ENCODE measurements around the gene UBE2J2. TPM values are rescaled to one million over a fixed set of nuclear protein-coding genes. Genes with fewer than 3 reads are reported as not detected.

The UBE2J2 gene
- total RNA-seq, 1 donor from 2014 or later = 71.9 TPM

- Mint-ChIP-seq H3K4me3 (ENCODE audit: unreplicated experiment) (no peak overlapping the region), H3K4me1 (ENCODE audit: unreplicated experiment) (no peaks in the 10 kb centered on the region), H3K27ac (ENCODE audit: unreplicated experiment) (no peak overlapping the region), H3K27me3 (ENCODE audit: unreplicated experiment) (peaks cover 2% of the 10 kb centered on the region), H3K36me3 (ENCODE audit: low read depth, unreplicated experiment) (no peaks in the 10 kb centered on the region), H3K9me3 (ENCODE audit: unreplicated experiment) (no peaks in the 10 kb centered on the region)
- peak; percentile 16 for DNase-seq (ENCODE audit: low spot score)
- TF ChIP-seq CTCF (IDR thresholded peaks at IDR 0.05; ENCODE audit: unreplicated experiment) = no peak
Measured at GRCh38 chr1:1205769-1206375, 67.8 kb downstream of the UBE2J2 start.

- H3K27me3 Mint-ChIP-seq (ENCODE audit: unreplicated experiment) = peaks cover 2% of the 10 kb centered on the region
- no peaks in the 10 kb centered on the region for H3K9me3 Mint-ChIP-seq (ENCODE audit: unreplicated experiment)
- H3K36me3 Mint-ChIP-seq (ENCODE audit: low read depth, unreplicated experiment) = no peaks in the 10 kb centered on the region
- H3K27ac Mint-ChIP-seq (ENCODE audit: unreplicated experiment) = no peak overlapping the region
- H3K4me3 Mint-ChIP-seq (ENCODE audit: unreplicated experiment) = no peak overlapping the region
- no peaks in the 10 kb centered on the region for H3K4me1 Mint-ChIP-seq (ENCODE audit: unreplicated experiment)
- TF ChIP-seq CTCF (IDR thresholded peaks at IDR 0.05; ENCODE audit: unreplicated experiment) = no peak
- DNase-seq (ENCODE audit: low spot score) = peak; percentile 7
Measured at GRCh38 chr1:1204998-1205768, 68.5 kb downstream of the UBE2J2 start.

GRCh38 chr1:1204425-1204920 is 69.2 kb downstream of the UBE2J2 start:
- no peak overlapping the region for H3K27ac Mint-ChIP-seq (ENCODE audit: unreplicated experiment)
- DNase-seq (ENCODE audit: low spot score) = peak; percentile 2
- H3K4me1 Mint-ChIP-seq (ENCODE audit: unreplicated experiment) = no peaks in the 10 kb centered on the region
- H3K27me3 Mint-ChIP-seq (ENCODE audit: unreplicated experiment) = no peaks in the 10 kb centered on the region
- TF ChIP-seq CTCF (IDR thresholded peaks at IDR 0.05; ENCODE audit: unreplicated experiment) = no peak
- H3K9me3 Mint-ChIP-seq (ENCODE audit: unreplicated experiment) = no peaks in the 10 kb centered on the region
- no peaks in the 10 kb centered on the region for H3K36me3 Mint-ChIP-seq (ENCODE audit: low read depth, unreplicated experiment)
- no peak overlapping the region for H3K4me3 Mint-ChIP-seq (ENCODE audit: unreplicated experiment)

Small RNAs within 50 kb of the gene (microRNA-seq; reads per million reads assigned to microRNA genes)
- 3.1 reads per million, percentile 39 among the genes with 10 or more reads in this experiment for gene MIR6726 (ENCODE audit: unreplicated experiment)
- 1.4 reads per million, percentile 21 among the genes with 10 or more reads in this experiment for gene MIR6727 (ENCODE audit: unreplicated experiment)

Other genes with a start within 250 kb of the UBE2J2 start
- gene RNF223, start 199.5 kb downstream of the UBE2J2 start, total RNA-seq (ENCODE audit: unreplicated experiment) = not detected
- 16.6 TPM for gene C1orf159, start 157.8 kb downstream of the UBE2J2 start, total RNA-seq (ENCODE audit: unreplicated experiment)
- not detected for gene TTLL10, start 100.0 kb downstream of the UBE2J2 start, total RNA-seq (ENCODE audit: unreplicated experiment)
- gene TNFRSF18, start 67.3 kb downstream of the UBE2J2 start, total RNA-seq (ENCODE audit: unreplicated experiment) = not detected
- 0.80 TPM for gene TNFRSF4, start 59.7 kb downstream of the UBE2J2 start, total RNA-seq (ENCODE audit: unreplicated experiment)
- 130 TPM for gene SDF4, start 41.9 kb downstream of the UBE2J2 start, total RNA-seq (ENCODE audit: unreplicated experiment)
- gene B3GALT6, start 41.6 kb downstream of the UBE2J2 start, total RNA-seq (ENCODE audit: unreplicated experiment) = 43.2 TPM
- 0.69 TPM for gene C1QTNF12, start 27.1 kb downstream of the UBE2J2 start, total RNA-seq (ENCODE audit: unreplicated experiment)
- 3.9 TPM for gene SCNN1D, start 6.6 kb upstream of the UBE2J2 start, total RNA-seq (ENCODE audit: unreplicated experiment)
- gene ACAP3, start 34.1 kb upstream of the UBE2J2 start, total RNA-seq (ENCODE audit: unreplicated experiment) = 54.0 TPM
- 14.0 TPM for gene PUSL1, start 34.7 kb upstream of the UBE2J2 start, total RNA-seq (ENCODE audit: unreplicated experiment)
- gene INTS11, start 50.8 kb upstream of the UBE2J2 start, total RNA-seq (ENCODE audit: unreplicated experiment) = 104 TPM
- gene CPTP, start 50.9 kb upstream of the UBE2J2 start, total RNA-seq (ENCODE audit: unreplicated experiment) = 26.0 TPM
- gene TAS1R3, start 57.4 kb upstream of the UBE2J2 start, total RNA-seq (ENCODE audit: unreplicated experiment) = 1.2 TPM
- gene DVL1, start 75.6 kb upstream of the UBE2J2 start, total RNA-seq (ENCODE audit: unreplicated experiment) = 26.7 TPM
- gene MXRA8, start 84.7 kb upstream of the UBE2J2 start, total RNA-seq (ENCODE audit: unreplicated experiment) = 0.64 TPM
- 128 TPM for gene AURKAIP1, start 101.4 kb upstream of the UBE2J2 start, total RNA-seq (ENCODE audit: unreplicated experiment)
- gene CCNL2, start 125.5 kb upstream of the UBE2J2 start, total RNA-seq (ENCODE audit: unreplicated experiment) = 266 TPM
- 95.0 TPM for gene MRPL20, start 133.4 kb upstream of the UBE2J2 start, total RNA-seq (ENCODE audit: unreplicated experiment)
- 0.31 TPM for gene ANKRD65, start 147.4 kb upstream of the UBE2J2 start, total RNA-seq (ENCODE audit: unreplicated experiment)
- gene VWA1, start 161.8 kb upstream of the UBE2J2 start, total RNA-seq (ENCODE audit: unreplicated experiment) = 34.2 TPM
- 2.9 TPM for gene ATAD3C, start 175.8 kb upstream of the UBE2J2 start, total RNA-seq (ENCODE audit: unreplicated experiment)
- 27.2 TPM for gene ATAD3B, start 197.9 kb upstream of the UBE2J2 start, total RNA-seq (ENCODE audit: unreplicated experiment)
- gene ATAD3A, start 238.3 kb upstream of the UBE2J2 start, total RNA-seq (ENCODE audit: unreplicated experiment) = 30.4 TPM

Data from endothelial cell (in vitro differentiated cells).